Occipital lobe (tissue), 2 donors: ENCODE results near the gene SGSM1. TPM values are rescaled to one million over a fixed set of nuclear protein-coding genes. Genes with fewer than 3 reads are reported as not detected.

Experiments used
- DNase-seq: peaks from one replicate; lab custom pipeline; 2025; lab: John Stamatoyannopoulos, UW
- total RNA-seq: library from RNA; depleted of rRNA; stranded (reverse); fragments of >200 nt; gene quantifications from one replicate; pipeline ENCODE4 v1.2.3, GENCODE V29; 2014

SGSM1 gene
- total RNA-seq = 11.4 TPM

DNA sequence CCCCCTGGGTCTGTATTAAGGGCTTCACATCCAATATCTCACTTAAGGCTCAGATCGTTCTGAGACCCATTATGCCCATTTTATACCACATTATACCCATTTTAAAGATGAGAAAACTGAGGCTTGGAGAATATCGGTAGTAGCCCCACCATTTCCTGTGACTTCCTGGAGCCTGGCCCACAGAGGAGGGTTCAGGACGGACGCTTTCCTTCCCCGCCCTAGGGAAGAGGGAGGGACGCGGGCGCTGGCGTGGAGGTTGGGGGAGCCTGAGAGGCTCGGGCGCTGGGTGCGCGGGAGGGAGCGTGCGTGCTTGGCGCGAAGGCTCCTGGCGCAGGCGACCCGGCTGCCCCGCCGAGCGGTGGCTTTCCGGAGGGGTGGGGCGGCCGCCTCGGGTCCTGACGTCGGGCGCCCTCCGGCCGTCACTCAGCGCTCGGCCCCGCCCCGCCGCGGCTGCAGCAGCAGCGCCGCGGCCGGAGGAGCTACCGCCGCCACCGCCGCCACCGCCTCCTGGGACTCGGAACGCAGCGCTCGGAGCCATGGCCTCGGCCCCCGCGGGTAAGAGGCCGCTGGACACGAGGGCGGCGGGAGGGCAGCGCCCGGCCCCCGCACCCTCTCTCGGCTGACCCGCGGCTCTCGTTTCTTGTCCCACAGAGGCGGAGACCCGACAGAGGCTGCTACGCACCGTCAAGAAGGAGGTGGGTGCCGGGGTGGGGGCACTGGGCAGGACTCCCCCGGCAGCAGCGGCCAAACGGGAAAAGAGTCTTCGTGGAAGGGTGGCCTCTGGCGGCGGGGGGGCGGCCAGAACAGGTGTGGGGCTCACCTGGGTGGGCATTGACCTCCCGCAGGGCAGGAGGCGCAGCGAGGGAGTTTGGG lies at the start of gene SGSM1:
Gene SGSM1 (plus strand): TSS at position 422 of the 873 bp plus-strand sequence. CDS start 115 bp downstream, at position 537.
- DNase-seq = peak; percentile 56

DNA sequence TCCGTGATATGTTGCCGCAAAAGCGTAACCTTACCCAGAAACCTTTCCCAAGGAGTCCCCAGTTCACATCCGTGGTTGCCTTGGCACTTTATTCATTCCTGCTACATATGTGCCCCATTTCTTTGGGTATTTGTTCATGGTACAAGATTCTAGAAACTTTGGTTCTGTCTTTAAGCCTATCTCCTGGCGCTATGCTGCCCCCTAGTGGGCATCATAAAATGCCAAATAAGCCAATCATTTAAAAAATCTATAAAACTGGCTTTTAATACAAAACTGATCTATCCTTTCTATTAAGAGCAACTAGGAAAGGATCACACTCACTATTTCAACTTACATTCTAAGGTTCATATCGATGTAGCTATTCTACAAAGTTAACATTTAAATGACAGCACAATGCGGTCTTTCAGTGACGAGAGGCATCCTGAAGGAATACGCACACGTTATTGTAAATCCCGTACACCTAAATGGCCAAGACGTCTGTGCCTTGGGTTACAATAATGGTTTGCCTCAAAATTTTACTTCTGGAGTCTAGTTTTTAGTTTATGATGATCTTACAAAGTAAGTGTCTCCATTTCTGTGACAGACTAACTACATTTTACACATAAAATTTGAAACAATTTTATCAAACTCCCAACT lies 47.7 kb upstream of the SGSM1 start:
- no peak for DNase-seq

- no peak for DNase-seq
These were observed 46.2 kb upstream of the SGSM1 start for GRCh38 chr22:24759765-24760164.

GRCh38 chr22:24760708-24761306 lies 45.2 kb upstream of the SGSM1 start:
- no peak for DNase-seq

DNA sequence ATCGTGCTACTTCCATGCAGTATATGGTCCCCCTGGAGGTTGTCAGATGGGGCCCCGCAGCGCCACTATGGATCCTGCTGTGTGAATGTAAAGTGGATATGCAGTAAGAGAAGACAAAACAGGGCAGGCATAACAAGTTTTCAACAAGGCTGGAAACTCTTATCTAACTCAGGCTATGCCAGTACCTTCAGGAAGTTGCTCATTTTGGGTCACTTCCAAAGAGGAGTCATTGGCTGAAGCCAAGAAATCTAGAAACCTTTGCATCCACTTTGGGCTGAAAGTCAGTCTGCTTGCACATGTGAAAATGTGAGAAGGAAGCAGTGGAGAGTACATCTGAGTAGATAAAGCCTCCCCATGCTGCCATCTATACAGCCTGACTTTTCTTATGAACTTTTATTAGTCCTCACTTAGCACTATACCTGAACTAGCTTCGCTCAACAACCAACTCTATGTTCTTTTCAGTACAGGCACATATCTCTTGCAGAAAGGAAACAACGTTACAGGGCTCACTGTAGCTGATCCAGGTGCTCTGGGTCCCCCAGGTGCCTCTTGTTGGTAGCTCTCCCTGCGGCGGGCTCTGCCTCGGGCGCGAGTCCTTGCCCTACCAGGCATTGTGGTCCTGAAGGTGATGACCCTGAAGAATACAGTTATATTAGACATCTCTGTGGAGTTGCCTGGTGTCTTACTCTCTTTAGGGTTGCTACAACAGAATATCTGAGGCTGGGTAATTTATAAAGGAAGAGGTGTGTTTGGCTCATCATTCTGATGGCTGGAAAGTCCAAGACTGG lies 43.9 kb upstream of the SGSM1 start:
- DNase-seq = no peak

DNA sequence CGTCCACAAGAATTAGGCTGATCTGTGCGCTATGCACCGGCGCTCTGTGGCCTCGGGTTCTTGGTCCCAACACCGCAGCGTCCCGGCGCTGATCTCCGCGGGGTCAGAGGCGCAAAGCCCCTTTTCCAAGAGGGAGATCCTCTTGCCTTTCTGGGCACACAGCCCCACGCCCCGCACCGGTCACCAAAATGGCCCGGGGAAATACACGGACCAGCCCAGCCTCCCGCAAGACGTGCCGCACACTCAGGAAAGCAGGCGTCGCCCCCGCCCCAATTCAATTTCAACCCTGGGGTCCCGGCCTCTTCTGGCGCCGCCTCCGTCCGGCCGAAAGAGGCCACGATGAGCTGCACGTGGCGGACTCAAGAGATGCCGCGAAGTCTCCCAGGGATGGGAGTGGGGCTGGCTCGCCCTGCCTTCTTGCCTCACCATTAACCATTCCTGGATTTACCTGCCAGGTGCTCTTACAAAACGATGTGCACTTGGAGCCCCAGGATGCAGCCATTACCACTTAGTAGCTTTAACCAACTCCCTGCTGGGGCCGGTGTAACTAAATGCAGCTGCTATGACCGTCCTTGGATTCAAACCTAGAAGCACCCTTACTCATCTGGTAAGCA lies 42.0 kb upstream of the SGSM1 start:
- DNase-seq = no peak

GRCh38 chr22:24765166-24765565 lies 40.8 kb upstream of the SGSM1 start:
- no peak for DNase-seq

DNA sequence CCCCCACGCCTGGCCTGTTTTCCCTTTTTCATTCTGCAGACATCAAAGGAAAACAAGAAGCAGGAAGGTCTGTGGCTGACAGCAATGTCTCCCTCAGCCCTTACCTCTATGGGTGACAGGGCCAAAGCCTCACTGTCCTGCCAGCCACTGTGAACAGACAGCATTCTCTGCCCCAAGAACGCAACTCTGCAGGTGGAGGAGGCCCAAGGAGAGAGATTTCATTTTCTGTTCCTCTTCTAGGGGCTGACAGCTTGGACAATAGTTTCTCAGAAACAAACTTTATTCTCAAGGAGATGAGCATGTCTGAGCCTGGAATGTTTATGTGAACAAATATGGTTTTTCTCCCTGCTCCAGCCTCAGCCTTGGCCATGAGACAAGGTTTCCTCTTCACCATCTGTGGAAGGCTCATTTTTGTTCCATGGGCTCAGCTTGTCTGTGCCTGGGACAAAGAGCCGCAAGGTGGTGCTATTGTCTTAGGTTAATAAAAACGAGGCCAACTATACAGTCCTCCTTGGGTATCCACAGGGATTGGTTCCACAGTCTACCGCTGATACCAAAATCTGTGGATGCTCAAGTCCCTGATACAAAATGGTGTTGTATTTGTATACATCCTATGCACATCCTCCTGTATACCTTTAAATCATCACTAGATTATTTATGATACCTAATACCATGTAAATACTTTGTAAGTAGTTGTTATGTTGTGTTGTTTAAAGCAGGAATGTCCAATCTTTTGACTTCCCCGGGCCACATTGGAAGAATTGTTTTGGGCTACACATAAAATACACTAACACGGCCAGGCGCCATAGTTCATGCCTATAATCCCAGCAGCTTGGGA lies 37.3 kb upstream of the SGSM1 start:
- DNase-seq = peak; percentile 59

DNA sequence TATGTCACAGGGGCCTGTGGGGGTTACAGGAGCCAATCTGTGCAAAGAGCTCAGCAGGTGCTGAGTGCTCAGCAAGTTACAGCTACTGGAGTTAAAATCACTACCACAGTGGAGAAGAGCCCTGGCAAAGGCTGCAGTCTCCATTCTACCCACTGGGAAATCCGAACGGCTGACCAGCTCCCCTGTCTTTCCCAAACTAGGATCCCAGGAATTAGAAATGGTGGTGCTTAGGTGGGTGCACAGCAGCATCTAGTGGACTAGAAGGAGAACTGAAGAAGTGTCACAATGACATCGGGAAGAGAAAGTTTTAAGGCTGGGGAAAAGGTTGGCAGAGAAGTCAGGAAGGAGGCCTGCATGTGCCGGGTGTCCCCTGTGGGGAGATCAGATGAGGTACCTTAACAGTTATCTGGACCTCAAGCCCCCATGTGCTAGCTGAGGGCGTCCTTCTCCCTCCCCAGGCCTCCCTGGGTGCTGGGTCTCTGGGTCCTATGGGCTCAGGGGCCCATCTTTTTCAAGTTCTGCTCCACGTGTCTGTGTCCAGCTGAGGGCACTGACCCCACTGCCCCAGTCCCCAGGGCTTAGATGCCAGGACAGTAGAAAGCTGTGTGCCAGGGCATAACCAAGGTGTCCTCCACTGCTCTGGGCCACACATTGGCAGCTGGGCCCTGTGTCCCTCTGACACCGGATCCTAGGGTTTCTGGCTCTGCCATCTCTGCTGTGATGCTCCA lies 33.4 kb upstream of the SGSM1 start:
- no peak for DNase-seq

GRCh38 chr22:24775769-24776492 lies 30.1 kb upstream of the SGSM1 start:
- no peak for DNase-seq

DNA sequence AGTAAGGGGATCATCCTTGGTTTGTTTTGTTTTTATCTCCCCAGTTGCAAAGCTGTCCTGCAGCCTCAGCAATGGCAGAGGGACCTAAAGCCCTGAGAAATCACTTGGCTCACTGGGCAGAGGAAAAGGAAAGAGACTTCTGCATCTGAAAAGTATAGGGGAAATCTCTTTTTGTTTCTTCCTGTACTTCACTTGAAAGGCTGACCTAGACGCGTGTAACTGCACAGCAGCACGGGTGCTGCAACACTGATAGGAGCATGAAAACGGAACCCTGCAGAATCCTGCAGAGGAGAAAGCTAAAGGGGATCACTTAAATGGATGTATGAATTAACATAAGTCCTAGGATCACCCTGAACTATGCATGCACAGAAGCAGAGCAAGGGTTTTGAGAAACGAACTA lies 29.5 kb upstream of the SGSM1 start:
- DNase-seq = no peak

GRCh38 chr22:24789516-24789915 lies 16.5 kb upstream of the SGSM1 start:
- no peak for DNase-seq

DNA sequence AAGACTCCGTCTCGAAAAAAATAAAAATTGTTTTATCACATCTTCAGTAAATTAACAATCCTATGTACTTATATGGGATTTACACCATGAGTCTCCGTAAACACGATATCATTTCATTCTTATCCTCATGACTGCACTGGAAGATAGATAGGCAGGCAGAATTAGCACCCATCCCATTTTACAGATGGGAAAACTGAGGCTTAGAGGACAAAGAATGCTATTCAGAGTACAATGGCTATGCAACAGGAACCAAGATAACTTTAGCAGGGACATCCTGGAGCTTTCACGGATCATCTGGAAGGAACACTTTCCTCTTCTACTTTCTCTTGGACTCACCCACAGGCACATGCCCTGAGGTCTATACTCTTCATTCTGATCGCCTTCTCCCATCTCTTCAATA lies 14.6 kb upstream of the SGSM1 start:
- no peak for DNase-seq

GRCh38 chr22:24796056-24796455 lies 10.0 kb upstream of the SGSM1 start:
- no peak for DNase-seq

DNA sequence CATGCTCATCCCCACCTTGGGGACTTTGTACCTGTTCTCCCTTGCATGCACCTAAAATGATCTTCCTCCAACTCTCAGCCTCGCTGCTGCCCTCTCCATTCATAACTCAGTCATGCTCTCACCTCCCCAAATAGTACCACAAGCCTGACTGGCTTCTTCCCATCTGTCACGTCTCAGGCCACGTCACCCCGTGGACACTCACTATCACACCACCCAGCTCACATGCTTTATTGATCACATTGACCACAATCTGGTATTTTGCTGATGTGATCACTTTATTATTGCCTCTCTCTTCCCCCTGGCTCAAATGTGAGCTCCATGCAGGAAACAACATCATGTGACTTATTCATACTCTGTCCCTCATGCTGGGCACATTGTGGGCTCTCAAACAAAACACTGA lies 9.2 kb upstream of the SGSM1 start:
- no peak for DNase-seq

- DNase-seq = no peak
These were observed 4.0 kb upstream of the SGSM1 start for GRCh38 chr22:24801901-24802465.

DNA sequence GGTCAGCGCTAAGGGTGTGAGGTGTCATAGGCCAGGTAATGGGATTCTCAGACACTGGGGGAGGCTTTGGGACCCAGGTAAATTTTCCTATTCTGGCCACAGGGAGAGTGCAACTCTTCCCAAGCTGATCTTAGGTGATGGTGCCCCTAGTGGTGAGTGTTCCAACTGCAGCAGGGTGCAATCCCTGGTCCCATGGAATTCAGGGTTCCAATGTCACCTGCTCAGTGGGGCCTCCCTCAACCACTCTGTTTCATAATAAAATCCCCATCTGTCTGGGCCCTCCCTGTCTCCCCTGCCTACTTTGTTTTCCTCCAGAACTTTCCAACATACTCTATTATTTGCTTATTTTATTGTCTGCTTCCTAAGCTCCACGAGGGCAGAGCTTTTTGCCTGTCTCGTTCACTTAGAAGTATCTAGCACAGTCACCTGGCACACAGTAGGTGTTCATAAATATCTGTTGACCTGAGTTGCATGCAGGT lies 2.9 kb upstream of the SGSM1 start:
- DNase-seq = no peak

DNA sequence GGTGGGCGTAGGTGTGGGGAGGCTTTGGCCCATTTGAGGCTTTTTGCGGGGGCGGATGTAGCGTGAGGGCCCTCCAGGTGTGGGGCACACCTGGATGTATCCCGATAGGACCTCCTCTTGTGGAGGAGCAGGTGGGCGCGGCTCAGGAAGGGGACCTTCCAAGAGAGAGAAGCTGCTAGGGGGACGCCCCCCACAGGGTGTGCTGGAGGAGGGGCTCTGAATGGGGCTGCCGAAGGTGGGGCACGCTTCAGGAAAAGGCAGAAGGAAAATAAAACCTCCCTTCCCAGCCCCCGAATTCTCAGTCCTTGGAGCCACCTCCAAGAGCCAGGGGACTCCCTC lies 621 bp downstream of the SGSM1 start:
- no peak for DNase-seq
